B cell (primary cell): ENCODE results near the gene TMC2. TPM values are rescaled to one million over a fixed set of nuclear protein-coding genes. Genes with fewer than 3 reads are reported as not detected.

Source experiments
- ATAC-seq: fragments of 200-7000 bp; cut with Tn5 transposase; one replicate; pipeline ENCODE4 v1.10.0; 2021; ENCODE audit warnings: low read depth, mild to moderate bottlenecking, moderate number of reproducible peaks, moderate library complexity
- CTCF ChIA-PET: fragments of 350-600 bp; sonication (Branson Sonifier 250); formaldehyde crosslinking; loops from one replicate; lab custom pipeline; 2021; ENCODE audit warnings: antibody characterized with exemption, inconsistent platforms; lab: Charles Lee
- POLR2A ChIA-PET: fragments of 350-600 bp; sonication (Branson Sonifier 250); formaldehyde crosslinking; loops from one replicate; lab custom pipeline; 2021; ENCODE audit warnings: antibody characterized with exemption; lab: Charles Lee
- DNase-seq: peaks from one replicate; pipeline ENCODE4 v3.0.0; 2013
- H2AFZ ChIP-seq: 2 replicates; pipeline ENCODE4 v1.6.1; 2012; ENCODE audit warnings: mild to moderate bottlenecking, low read depth, low read length; ENCODE audit not compliant: insufficient read depth, poor library complexity, severe bottlenecking
- H3K27ac ChIP-seq, 2 donors: 1 replicate in 1 of 2; 2 replicates in 1 of 2; pipeline ENCODE4 v1.5.1; 2012 to 2013; ENCODE audit warnings: low read length in 2 of 2, mild to moderate bottlenecking in 2 of 2, moderate library complexity in 1 of 2
- H3K27me3 ChIP-seq, 4 experiments: fragments of 200-600 bp in 1 of 4; sonication (generic) in 1 of 4; replicated peaks in 1 of 4; 1 replicate in 2 of 4; 2 replicates in 2 of 4; pipeline versions ENCODE4 v1.6.1 to v1.7.0; 2013 to 2016; ENCODE audit warnings: low read length in 3 of 4, mild to moderate bottlenecking in 2 of 4, mixed read lengths in 1 of 4, moderate library complexity in 1 of 4; ENCODE audit not compliant: insufficient read depth in 4 of 4, control insufficient read depth in 3 of 4; ENCODE audit errors: control extremely low read depth in 1 of 4
- H3K36me3 ChIP-seq, 2 experiments: replicated peaks in 1 of 2; 1 replicate in 1 of 2; 2 replicates in 1 of 2; pipeline versions ENCODE4 v1.6.1 to v1.7.1; 2013; ENCODE audit warnings: low read length in 1 of 2; ENCODE audit not compliant: insufficient read depth in 2 of 2, control insufficient read depth in 1 of 2; ENCODE audit errors: control extremely low read depth in 1 of 2, extremely low read depth in 1 of 2
- H3K4me1 ChIP-seq, 2 donors: fragments of 200-600 bp in 1 of 2; sonication (generic) in 1 of 2; 1 replicate in 1 of 2; 2 replicates in 1 of 2; pipeline versions ENCODE4 v1.5.1 to v1.6.1; 2013 to 2017; ENCODE audit warnings: low read length in 2 of 2; ENCODE audit not compliant: control insufficient read depth in 2 of 2, insufficient read depth in 2 of 2
- H3K4me2 ChIP-seq: replicated peaks from 2 replicates; pipeline ENCODE3; 2012; ENCODE audit warnings: mild to moderate bottlenecking, low read depth, low read length; ENCODE audit not compliant: poor library complexity, severe bottlenecking
- H3K4me3 ChIP-seq, 5 experiments: fragments of 200-600 bp in 1 of 5; sonication (generic) in 1 of 5; 1 replicate in 3 of 5; 2 replicates in 2 of 5; pipeline versions ENCODE4 v1.5.1 to v1.7.0; 2011 to 2016; ENCODE audit warnings: low read length in 4 of 5, mild to moderate bottlenecking in 4 of 5, low read depth in 2 of 5, control low read depth in 1 of 5, moderate library complexity in 1 of 5; ENCODE audit not compliant: insufficient read depth in 1 of 5; ENCODE audit errors: control extremely low read depth in 1 of 5, extremely low read depth in 1 of 5
- H3K79me2 ChIP-seq: fragments of 200-600 bp; sonication (generic); one replicate; pipeline ENCODE4 v1.6.0; 2016; ENCODE audit warnings: low read length; ENCODE audit not compliant: control insufficient read depth, insufficient read depth
- H3K9ac ChIP-seq: fragments of 200-600 bp; sonication (generic); 2 replicates; pipeline ENCODE4 v1.6.1; 2017; ENCODE audit warnings: mild to moderate bottlenecking, low read length, moderate library complexity
- H3K9me3 ChIP-seq, 3 donors: one replicate each; pipeline versions ENCODE4 v1.6.1 to v1.7.1; 2013; ENCODE audit warnings: low read length in 2 of 3; ENCODE audit not compliant: control insufficient read depth in 2 of 3, insufficient read depth in 1 of 3; ENCODE audit errors: control extremely low read depth in 1 of 3
- H4K20me1 ChIP-seq: 2 replicates; pipeline ENCODE4 v1.6.0; 2012; ENCODE audit warnings: mild to moderate bottlenecking, low read length; ENCODE audit not compliant: insufficient read depth, control insufficient read depth, poor library complexity, severe bottlenecking
- H3K27ac Mint-ChIP-seq: one replicate; pipeline ENCODE4 v1.8.0; 2021; ENCODE audit warnings: mixed read lengths
- H3K27me3 Mint-ChIP-seq: one replicate; pipeline ENCODE4 v1.8.0; 2021; ENCODE audit warnings: mixed read lengths
- H3K4me1 Mint-ChIP-seq: one replicate; pipeline ENCODE4 v1.8.0; 2021; ENCODE audit warnings: mixed read lengths
- H3K4me3 Mint-ChIP-seq: one replicate; pipeline ENCODE4 v1.8.0; 2021; ENCODE audit warnings: mixed read lengths
- H3K9me3 Mint-ChIP-seq: one replicate; pipeline ENCODE4 v1.8.0; 2022; ENCODE audit warnings: mixed read lengths; ENCODE audit not compliant: insufficient read depth
- EZH2 ChIP-seq: IDR thresholded peaks from 2 replicates; pipeline ENCODE4 v1.6.1; 2012; ENCODE audit warnings: borderline replicate concordance, low read depth, mild to moderate bottlenecking, moderate library complexity, low read length; ENCODE audit not compliant: insufficient read depth, poor library complexity, severe bottlenecking
- WGBS: methylation state at CpG from one replicate; pipeline ENCODE4 v1.1.5; 2013; ENCODE audit warnings: missing lambda C conversion rate; ENCODE audit not compliant: insufficient coverage; 5-methylcytosine and 5-hydroxymethylcytosine counted together
- intact Hi-C: fragments of 100-400 bp; cut with micrococcal nuclease; formaldehyde crosslinking; loops from one replicate; pipeline ENCODE4 v1.10.0; 2022
- polyA plus RNA-seq: library from polyadenylated mRNA; depleted of rRNA; stranded (reverse); fragments of >200 nt; gene quantifications from 2 replicates; pipeline ENCODE4 v1.2.3, GENCODE V29; 2012
- total RNA-seq, 2 donors: library from RNA; stranded (reverse); fragments of 120-200 nt in 1 of 2; gene quantifications; 1 replicate in 1 of 2; 2 replicates in 1 of 2; pipeline versions ENCODE4 v1.2.3 to v1.2.4, GENCODE V29; 2013 to 2022
- TF ChIP-seq, protein P1 (sequence below): fragments of 200-600 bp; IDR thresholded peaks from one replicate; pipeline ENCODE4 v1.8.0; 2022; ENCODE audit warnings: antibody characterized with exemption, mild to moderate bottlenecking

The TMC2 gene
- total and polyA plus RNA-seq, 2 donors (not counting 1 experiment from before 2014, with no cell fraction given), result not detected

DNA sequence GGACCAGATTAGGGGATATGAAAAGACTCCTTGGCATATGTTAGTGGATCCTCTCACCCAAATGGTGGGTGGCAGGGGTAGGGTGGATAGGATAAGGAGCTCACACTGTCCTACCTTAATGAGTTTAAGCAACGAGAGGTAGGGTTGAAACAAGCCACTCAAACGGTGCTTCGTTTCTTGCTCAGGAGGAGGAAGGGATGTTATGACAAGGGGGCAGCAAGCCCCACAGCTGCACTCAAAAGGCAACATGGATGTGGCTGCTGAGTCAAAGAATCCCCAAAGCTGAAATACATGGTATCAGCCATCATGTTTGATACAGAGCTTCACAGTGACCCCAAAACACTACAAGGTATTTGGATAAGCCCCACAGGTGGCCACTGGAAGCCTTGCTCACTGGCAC, 136.1 kb downstream of the TMC2 start:
- no peak overlapping the region for H3K4me3 ChIP-seq

DNA sequence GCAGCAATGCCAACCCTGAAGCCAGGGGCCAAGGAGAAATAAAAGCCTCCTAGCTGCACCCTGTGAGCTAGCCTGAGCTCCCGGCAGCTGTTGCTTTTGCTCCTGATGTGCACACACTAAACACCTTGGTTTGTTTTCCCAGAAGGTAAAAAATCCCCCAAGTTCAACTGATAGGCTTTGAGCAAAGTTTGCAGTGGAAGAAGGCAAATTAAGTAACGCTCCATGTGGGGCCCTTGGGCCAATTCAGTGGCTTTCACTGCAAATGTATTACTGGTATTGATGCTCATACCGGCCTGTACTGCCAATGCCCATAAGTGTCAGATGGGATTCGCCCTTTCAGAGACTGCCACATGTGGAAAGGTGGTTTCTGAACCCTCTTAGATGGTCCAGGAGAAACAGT, 137.1 kb downstream of the TMC2 start:
- Histone ChIP-seq H3K36me3 (no peaks in the 10 kb centered on the region), H3K4me2 (no peak overlapping the region), H3K27ac (no peak overlapping the region), H2AFZ (no peak overlapping the region), H3K9ac (no peak overlapping the region), H3K4me1 (no peaks in the 10 kb centered on the region), H3K27me3 (peaks cover 0 to 21% (median 2%) of the 10 kb centered on the region in 4 experiments), H3K4me3 (no peak overlapping the region), H3K9me3 (no peaks in the 10 kb centered on the region), H4K20me1 (no peaks in the 10 kb centered on the region), H3K79me2 (no peaks in the 10 kb centered on the region)
- peaks cover 19% of the 10 kb centered on the region for H3K27me3 Mint-ChIP-seq
- DNase-seq (no peak), ATAC-seq (no peak)
- intact Hi-C loops, result no loop called here
- ChIA-PET CTCF (interaction anchor here (0.7 to 1.6 kb wide), 4 partner anchors 22 to 667 kb away, joined by 3 to 4 read pairs (median 3); no protein-coding TSS in a partner anchor), POLR2A (interaction anchor here (0.7 kb wide), 1 partner anchor 8 kb away, joined by 5 read pairs; no protein-coding TSS in a partner anchor)
- no peak overlapping the region for H3K4me3 Mint-ChIP-seq
- 83% methylated on average over 3 of the region's 4 CpGs for WGBS
- H3K4me1 Mint-ChIP-seq, result no peaks in the 10 kb centered on the region
- H3K27ac Mint-ChIP-seq, result no peak overlapping the region
- TF ChIP-seq, protein P1, sequence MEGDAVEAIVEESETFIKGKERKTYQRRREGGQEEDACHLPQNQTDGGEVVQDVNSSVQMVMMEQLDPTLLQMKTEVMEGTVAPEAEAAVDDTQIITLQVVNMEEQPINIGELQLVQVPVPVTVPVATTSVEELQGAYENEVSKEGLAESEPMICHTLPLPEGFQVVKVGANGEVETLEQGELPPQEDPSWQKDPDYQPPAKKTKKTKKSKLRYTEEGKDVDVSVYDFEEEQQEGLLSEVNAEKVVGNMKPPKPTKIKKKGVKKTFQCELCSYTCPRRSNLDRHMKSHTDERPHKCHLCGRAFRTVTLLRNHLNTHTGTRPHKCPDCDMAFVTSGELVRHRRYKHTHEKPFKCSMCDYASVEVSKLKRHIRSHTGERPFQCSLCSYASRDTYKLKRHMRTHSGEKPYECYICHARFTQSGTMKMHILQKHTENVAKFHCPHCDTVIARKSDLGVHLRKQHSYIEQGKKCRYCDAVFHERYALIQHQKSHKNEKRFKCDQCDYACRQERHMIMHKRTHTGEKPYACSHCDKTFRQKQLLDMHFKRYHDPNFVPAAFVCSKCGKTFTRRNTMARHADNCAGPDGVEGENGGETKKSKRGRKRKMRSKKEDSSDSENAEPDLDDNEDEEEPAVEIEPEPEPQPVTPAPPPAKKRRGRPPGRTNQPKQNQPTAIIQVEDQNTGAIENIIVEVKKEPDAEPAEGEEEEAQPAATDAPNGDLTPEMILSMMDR, result no peak
- TF ChIP-seq EZH2, result no peak
- H3K9me3 Mint-ChIP-seq, result no peaks in the 10 kb centered on the region

More for the DNA sequence above, 136.1 kb downstream of the TMC2 start:
- Histone ChIP-seq H3K4me1 (no peaks in the 10 kb centered on the region), H2AFZ (no peak overlapping the region), H3K27ac (no peak overlapping the region), H3K9me3 (no peaks in the 10 kb centered on the region), H3K79me2 (no peaks in the 10 kb centered on the region), H3K27me3 (peaks cover 0 to 23% (median 2%) of the 10 kb centered on the region in 4 experiments), H4K20me1 (no peaks in the 10 kb centered on the region), H3K9ac (no peak overlapping the region), H3K4me2 (no peak overlapping the region), H3K36me3 (no peaks in the 10 kb centered on the region)
- Mint-ChIP-seq H3K27ac (no peak overlapping the region), H3K9me3 (no peaks in the 10 kb centered on the region), H3K4me1 (no peaks in the 10 kb centered on the region), H3K27me3 (peaks cover 21% of the 10 kb centered on the region), H3K4me3 (no peak overlapping the region)
- ChIA-PET POLR2A (no interaction called here), CTCF (interaction anchor here (0.6 kb wide), 1 partner anchor 148 kb away, joined by 3 read pairs; no protein-coding TSS in a partner anchor)
- ATAC-seq, result no peak
- DNase-seq, result no peak
- WGBS, result 40% methylated on average over 2 of the region's 3 CpGs
- TF ChIP-seq, protein P1, result no peak
- TF ChIP-seq EZH2, result no peak
- intact Hi-C loops, result no loop called here
